Stimulated activated CD4-positive, alpha-beta T cell treated with anti-CD3 and anti-CD28 coated beads, Interleukin-1b, Interleukin-23, amount 100 ng/mL, for 24 hours (primary cell): Measurements from ENCODE around the gene SLC44A5.
"Not testable (repeated sequence)": the region's sequence is repeated elsewhere in the genome, so short reads cannot be mapped to it uniquely, and the experiment has no call there.

ENCODE experiments used
- DNase-seq, 4 experiments: peaks; one replicate each; pipeline ENCODE4 v3.0.0-alpha.2; 2020; ENCODE audit warnings: low read depth in 4 of 4, low spot score in 1 of 4

SLC44A5 gene

DNA sequence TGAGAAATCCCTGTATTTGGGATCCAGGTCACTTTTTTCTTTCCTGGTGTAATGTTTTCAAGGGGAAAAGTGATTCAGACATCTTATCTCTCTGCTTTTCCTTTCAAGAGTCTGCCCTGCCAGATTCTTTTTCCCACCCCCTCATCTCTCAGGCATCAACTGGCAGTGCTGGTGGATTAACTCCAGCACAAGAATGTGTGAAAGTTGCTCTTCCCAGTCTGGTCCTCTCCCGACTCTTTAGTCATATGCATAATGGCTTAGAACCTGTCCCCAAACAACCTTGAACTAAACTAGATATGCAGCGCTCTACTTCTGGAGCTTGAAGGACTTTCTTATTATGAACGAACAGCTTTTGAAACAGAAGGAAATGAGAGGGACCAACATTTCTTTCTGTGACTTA lies 88.5 kb downstream of the SLC44A5 start:
- DNase-seq: no peak

DNA sequence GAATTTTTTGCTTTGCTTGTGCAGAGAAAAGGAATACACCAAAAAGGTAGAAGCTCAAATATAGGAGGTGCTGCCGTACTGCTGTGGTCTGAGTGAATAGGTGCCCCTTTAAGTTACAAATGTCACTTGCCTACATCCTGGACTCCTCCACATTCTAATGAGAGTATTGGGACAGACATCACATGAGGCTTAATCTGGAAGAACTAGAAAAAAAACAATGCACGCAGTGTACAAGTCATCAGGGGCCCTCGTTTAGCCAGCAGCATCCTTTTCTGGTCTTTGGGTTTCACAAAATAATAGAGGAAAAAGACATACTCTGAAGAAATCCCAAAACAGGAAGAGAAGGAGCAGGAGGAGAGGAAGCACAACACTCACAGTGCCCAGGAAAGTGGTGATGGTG lies 89.3 kb downstream of the SLC44A5 start:
- no peak for DNase-seq

- DNase-seq: no peak
These were observed 89.9 kb downstream of the SLC44A5 start for GRCh38 chr1:75520862-75521475.

GRCh38 chr1:75519651-75520427 lies 91.1 kb downstream of the SLC44A5 start:
- no peak for DNase-seq

DNA sequence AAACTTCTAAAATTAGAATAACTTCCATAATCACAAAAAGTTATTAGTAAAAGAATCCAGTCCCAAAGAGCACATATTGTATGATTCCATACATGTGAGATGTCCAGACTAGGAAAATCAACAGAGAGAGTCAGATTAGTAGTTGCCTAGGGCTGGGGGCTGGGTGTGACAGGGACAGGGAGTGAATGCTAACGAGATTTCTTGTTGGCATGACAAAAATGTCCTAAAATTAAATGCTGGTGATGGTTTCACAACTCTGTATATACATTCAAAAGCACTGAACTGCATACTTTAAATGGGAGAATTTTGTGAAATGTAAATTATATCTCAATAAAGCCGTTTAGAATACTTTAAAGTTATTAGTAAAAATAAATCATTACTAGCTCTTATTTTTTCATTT lies 92.2 kb downstream of the SLC44A5 start:
- no peak for DNase-seq

GRCh38 chr1:75514270-75514669 lies 96.6 kb downstream of the SLC44A5 start:
- DNase-seq: no peak

DNA sequence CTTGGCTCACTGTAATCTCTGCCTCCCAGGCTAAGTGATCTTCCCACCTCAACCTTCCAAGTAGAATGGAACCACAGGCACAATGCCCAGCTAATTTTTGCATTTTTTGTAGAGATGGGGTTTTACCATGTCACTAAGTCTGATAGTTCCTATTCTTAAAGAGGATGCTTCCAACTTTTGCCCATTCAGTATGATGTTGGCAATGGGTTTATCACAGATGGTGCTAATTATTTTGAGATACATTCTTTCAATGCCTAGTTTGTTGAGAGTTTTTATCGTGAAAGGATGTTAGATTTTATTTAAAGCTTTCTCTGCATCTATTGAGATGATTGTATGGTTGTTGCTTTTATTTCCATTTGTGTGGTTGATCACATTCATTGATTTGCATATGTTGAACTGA lies 103.9 kb downstream of the SLC44A5 start:
- DNase-seq: no peak

DNA sequence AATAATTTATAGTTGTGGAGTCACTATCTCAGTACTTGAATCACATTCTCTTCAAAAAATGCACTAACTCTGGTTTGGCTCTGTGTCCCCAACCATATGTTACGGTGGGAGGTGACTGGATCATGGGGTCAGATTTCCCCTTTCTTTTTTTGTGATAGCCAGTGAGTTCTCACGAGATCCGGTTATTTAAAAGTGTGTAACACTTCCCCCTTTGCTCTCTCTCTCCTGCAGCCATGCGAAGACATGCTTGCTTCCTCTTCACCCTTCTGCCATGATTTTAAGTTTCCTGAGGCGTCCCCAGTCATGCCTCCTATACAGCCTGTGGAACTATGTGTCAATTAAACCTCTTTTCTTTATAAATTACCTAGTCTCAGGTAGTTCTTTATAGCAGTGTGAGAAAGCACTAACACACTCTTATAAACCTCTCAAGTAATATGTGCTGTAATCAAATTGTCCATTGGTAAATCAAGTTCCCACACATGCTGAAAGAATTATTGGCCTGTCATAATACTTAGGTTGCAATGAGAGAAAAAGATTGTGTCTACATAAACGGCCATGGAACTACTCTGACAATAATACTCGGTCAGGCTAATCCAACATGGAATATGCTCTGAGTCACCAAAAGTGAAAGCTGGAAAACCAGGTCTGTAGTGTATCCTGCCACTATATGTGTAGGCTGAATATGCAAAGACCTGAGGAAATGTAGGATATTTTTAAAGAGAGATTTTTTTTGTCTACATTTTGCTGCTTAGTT lies 107.5 kb downstream of the SLC44A5 start:
- no peak for DNase-seq

DNA sequence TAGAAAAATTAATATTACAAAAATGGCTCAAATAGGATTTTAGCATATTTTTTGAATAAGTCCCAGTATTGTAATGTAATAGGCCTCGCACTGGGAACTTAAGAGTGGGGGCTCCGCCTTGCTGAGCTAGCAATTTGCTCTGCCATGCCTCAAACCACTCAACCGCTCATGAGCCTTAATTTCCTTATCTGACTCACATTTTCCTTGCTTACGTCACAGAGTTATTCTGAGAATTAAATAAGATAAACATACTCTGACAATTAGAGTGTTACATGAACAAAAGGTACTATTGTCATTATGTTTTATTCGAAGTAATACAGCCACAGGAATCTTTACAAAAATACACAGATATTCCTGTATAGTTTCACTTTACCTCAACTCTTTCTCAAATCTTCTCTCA lies 108.1 kb downstream of the SLC44A5 start:
- no peak for DNase-seq

GRCh38 chr1:75501577-75502295 lies 109.2 kb downstream of the SLC44A5 start:
- no peak for DNase-seq

DNA sequence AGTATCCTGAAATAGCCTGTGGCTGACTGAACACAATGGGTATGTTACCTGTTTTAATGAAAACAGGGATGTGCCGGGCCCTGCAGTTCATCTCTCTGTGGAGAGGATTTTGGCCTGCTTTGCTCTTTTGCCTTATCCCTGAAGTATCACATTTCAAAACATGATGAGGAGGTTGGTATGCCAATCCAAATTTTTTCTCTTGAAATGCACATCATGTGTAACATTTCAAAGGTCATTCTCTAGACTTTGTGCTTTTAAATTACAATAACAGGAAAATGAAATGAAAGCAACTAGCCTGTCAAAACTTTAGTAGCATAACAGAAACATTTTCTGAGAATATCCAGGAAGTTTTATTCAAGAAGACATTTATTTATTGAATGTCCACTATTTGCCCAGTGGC lies 118.9 kb downstream of the SLC44A5 start:
- DNase-seq: no peak

GRCh38 chr1:75487399-75487798 lies 123.5 kb downstream of the SLC44A5 start:
- DNase-seq: no peak

DNA sequence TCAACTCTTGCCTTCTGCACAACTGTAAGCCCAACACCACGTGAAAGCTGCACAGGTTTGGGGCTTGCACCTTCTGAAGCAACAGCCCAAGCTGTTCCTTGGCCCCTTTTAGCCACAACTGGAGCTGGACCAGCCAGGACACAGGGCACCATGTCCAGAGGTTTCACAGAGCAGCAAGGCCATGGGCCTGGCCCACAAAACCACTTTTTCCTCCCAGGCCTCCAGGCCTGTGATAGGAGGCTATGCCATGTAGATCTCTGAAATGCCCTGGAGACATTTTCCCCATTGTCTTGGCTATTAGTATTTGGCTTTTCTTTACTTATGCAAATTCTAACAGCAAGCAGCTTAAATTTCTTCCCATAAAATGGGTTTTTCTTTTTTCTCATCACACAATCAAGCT lies 126.1 kb downstream of the SLC44A5 start:
- no peak for DNase-seq

DNA sequence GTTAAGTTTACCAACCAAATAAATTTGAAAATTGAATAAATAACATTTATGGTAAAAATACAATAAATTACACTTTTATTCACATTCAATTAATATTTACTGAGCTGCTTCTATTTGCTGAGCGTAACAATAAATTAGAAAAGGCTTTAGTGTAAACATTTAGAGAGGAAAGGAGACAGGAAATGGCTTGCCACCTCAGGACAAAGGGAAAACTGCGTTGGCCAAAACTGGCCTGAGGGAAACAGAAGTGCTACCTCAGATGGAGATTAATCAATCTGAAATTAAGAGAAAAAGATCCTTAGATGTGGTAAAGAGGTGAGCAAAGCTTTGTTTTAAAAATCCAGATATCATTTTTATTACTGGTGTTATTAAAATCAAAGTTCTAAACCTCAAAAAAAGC lies 128.0 kb downstream of the SLC44A5 start:
- no peak for DNase-seq

DNA sequence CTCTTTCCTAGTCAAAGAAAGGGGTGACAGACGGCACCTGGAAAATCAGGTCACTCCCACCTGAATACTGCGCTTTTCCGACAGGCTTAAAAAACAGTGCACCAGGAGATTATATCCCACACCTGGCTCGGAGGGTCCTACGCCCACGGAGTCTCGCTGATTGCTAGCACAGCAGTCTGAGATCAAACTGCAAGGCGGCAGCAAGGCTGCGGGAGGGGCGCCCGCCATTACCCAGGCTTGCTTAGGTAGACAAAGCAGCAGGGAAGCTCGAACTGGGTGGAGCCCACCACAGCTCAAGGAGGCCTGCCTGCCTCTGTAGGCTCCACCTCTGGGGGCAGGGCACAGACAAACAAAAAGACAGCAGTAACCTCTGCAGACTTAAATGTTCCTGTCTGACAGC lies 134.4 kb downstream of the SLC44A5 start:
- DNase-seq: not testable (repeated sequence)

DNA sequence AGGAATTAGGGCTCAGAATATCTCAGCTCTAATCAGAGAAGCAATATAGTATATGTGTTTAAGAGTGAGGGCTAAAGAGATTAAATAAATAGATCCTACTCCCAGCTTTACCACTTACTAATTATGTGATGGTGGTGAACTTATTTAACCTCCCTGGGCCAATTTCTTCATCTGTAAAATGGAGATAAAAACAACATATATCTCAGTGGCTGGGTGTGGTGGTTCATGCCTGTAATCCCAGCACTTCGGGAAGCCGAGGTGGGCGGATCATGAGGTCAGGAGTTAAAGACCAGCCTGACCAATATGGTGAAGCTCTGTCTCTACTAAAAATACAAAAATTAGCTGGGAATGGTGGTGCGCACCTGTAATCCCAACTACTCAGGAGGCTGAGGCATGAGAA lies 135.2 kb downstream of the SLC44A5 start:
- DNase-seq: no peak

DNA sequence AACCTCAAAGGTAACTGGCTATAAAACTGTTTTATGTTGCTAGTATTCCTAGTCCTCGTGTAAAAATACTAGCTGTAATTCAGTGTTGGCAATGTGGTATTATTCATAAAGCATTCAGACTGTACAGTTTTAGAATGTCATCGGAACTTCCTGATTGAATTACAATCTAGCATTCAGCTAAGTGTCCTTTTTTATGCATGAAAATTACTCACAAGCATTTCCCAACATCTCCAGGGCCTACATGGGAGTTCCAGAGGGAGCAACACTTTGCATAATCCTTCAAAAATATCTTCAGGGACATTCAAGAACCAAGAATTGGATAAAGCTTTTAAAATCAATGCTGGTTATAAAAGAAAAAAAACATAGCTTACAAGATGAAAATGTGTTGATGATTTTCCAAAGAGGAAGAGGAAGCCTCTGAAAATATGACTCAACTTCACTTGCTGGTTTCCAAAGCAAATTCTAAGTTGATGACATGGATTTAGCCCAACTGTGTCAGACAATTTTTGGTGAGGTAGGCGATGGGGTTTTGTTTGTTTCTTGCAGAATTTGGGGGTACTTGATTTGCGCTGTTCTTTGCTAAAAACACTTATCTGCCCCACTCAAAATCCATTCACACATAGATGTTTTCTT lies 137.8 kb downstream of the SLC44A5 start:
- DNase-seq: no peak

GRCh38 chr1:75472089-75472970 lies 138.6 kb downstream of the SLC44A5 start:
- DNase-seq: no peak

DNA sequence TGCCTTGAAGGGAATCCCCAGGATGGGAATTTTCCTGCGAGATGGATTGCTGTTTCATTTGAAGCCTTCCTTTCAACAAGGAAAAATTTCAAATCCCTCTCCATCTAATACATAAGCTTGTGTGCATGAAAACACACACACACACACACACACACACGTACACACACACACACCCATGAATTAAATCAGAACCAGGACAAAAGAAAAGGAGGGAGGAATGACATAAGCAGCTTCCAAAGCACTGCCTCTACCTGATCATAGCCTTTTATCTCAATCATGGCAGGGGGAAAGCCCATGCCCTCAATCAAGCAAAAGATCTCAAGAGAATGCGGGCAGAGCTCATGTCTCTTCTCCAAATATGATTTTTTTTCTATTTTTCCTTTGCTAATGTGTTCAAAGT lies 139.7 kb downstream of the SLC44A5 start:
- DNase-seq: no peak

DNA sequence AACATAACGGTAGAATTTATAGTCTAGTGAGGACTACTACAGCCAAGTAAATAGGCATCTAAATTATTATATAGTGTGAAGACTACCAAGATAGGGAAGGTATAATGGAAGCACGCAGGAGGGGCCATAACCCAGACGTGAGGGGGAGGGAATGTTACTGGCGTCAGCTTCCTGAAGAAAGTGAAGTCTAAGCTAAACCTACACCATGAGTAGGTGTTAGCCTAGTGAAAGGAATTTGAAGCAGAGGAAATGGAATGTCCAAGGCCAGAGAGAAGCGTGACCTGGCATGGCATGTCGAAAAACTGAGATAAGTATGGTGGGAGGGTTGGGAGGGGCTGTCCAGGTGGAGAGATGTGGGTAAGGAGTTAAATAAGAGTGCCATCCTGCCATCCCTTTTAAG lies 140.5 kb downstream of the SLC44A5 start:
- no peak for DNase-seq
